Hippocampal formation (tissue), 2 donors: ENCODE data around the gene FGF11.
"Not testable (repeated sequence)": the region's sequence is repeated elsewhere in the genome, so short reads cannot be mapped to it uniquely, and the experiment has no call there.

Experiments
- DNase-seq, 2 donors: peaks; one replicate each; lab custom pipeline; 2025; lab: John Stamatoyannopoulos, UW

The FGF11 gene

DNA sequence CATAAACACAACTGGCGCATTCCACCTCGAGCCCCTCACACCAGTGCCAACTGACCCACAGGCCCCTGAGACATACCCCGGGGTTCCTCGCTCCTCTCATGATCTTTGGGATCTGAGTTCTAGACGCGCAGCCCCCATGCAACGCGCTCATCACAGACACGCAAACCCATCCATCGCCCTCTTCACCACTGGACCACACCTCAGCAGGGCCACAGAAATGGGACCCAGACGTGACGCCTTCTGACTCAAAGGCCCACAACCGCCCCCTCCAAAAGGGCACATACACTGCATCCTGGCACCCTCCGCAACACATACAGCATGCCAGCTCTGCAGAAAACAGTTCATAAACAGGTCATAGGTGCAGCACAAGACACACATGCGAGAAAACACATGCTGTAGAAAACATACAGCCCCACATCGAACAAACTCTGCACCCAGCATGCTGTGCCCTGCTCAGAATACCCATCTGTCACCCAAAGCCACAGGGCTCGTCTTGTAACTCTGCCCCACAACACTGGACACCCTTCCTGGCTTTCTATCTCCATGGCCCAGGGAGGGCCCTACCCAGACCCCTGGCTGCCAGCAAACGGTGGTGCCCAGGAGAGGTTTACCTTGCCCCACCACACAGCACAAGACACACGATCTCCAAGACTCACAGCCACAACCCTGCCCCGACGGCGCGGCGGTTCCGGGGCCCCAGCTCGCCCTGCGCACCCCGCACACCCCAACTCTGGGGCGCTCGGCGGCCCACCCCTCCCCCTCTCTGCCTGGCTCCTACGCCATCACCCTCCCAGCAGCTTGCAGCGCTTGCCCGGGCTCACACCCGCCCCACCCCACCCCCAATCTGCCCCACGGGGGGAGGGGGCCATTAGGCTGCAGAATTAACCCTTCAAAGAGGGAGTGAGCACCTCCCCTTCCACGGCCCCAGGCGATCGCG lies 39.2 kb downstream of the FGF11 start:
- DNase-seq, result peak; percentile 50 to 52

DNA sequence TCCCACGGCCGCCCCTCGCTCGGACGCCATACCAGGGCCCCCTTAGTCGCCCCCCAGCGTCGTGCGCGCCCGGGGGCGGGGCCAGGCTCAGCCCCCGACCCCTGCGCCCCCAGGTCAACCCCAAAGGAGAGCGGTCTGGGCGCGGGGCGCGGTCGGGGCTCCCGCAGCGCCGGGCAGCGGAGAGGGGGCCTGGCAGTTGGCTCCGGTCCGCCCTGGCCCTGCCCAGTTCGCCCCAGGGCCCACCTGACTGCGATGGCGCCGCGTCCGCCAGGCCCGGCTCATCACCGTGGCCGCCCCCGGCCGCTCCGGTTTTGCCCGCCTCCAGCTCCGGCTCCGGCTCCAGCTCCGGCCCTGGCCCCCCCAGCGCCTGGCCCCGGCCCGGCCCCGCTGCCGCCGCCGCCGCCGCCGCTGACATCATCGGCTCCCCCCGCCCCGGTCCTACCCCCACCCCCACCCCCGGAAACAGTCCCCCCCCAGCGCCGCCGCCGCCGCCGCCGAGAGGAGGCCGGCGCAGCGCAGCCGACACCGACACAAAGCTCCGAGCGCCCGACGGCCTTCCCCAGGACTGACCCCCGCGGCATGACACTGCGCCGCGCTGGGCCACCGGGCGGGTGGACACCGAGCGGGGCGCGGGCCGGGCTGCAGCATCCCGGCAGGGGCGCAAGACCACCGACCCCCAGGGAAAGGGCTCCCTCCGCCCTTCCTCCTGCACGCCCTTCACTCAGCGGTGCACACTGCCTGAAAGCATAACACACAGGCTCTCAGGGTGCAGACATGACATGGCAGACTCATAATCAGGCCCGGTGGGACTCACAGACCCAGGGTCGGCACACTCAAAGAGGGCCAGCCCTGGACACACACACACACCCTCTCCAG lies 40.1 kb downstream of the FGF11 start, which contains the start of gene ZBTB4:
ZBTB4 (minus strand) TSS at position 419 of the 876 bp plus-strand sequence. CDS start 12,830 bp downstream, outside the sequence.
- DNase-seq, result peak; percentile 46 to 51

DNA sequence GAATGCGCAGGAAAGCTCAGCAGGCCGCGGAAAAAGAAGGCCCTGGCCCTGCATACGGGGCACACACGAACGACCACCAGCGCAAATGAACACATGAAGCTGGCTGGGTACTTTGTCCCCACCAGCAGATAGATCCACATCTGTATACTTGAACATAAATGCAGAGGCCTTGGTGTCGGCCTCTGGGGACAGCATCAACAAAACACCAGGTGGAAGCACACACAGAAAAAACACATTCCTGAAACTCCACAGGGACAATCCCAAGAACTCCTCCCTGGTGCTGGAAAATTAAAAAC lies 40.7 kb downstream of the FGF11 start:
- DNase-seq, result no peak

DNA sequence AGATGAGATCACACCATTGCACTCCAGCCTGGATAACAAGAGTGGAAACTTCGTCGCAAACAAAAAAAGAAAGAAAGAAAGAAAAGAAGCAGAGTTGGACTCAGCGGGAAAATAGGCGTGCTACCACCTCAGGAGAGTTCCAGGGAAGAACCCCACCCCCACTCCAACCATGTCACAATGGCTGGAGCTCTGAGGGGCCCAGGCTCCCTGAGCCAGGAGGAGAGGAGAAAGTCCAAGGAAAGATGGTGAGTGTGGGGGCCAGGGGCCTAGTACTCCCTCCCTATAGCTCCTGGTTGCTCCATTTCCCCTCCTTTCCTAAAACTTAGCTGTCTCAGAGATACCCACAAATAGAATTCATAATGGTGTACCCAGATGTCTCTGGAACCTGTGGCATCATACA lies 42.0 kb downstream of the FGF11 start, which contains the start of gene SLC35G6:
SLC35G6 (plus strand) TSS at position 172 of the 400 bp plus-strand sequence; CDS start at position 243, 71 bp downstream.
- not testable (repeated sequence) for DNase-seq

DNA sequence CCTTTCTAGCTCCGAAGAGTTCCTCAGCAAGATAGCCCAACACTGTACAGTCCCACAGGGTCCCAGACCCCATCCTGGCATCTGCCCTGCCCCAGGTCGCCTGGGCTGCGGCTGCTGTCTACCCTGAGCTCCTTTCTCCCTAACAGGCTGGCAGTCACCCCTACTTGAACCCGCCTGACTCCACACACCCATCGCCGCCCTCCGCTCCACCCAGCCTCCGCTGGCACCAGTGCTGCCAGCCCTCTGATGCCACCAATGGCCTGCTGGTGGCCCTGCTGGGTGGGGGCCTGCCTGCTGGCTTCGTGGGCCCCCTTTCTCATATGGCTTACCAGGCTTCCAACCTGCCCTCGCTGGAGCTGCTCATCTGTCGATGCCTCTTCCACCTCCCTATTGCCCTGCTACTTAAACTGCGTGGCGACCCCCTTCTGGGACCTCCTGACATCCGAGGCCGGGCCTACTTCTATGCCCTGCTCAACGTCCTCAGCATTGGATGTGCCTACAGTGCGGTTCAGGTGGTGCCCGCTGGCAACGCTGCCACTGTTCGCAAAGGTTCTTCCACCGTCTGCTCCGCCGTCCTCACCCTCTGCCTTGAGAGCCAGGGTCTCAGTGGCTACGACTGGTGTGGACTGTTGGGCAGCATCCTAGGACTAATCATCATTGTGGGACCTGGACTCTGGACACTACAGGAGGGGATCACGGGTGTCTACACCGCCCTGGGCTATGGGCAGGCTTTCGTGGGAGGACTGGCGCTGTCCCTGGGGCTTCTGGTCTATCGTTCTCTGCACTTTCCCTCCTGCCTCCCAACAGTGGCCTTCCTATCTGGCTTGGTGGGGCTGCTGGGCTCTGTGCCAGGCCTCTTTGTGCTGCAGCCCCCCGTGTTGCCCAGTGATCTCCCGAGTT lies 42.8 kb downstream of the FGF11 start:
- DNase-seq, result not testable (repeated sequence)

DNA sequence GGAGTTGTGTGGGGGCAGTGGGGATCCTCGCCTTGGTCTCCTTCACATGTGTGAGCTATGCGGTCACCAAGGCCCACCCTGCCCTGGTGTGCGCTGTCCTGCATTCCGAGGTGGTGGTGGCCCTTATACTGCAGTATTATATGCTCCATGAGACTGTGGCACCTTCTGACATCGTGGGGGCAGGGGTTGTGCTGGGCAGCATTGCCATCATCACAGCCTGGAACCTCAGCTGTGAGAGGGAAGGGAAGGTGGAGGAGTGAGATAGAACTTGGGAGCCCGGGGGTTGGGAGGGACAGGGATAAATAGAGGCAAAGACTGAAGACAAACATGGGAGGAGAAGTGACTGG lies 43.4 kb downstream of the FGF11 start:
- DNase-seq, result not testable (repeated sequence)

DNA sequence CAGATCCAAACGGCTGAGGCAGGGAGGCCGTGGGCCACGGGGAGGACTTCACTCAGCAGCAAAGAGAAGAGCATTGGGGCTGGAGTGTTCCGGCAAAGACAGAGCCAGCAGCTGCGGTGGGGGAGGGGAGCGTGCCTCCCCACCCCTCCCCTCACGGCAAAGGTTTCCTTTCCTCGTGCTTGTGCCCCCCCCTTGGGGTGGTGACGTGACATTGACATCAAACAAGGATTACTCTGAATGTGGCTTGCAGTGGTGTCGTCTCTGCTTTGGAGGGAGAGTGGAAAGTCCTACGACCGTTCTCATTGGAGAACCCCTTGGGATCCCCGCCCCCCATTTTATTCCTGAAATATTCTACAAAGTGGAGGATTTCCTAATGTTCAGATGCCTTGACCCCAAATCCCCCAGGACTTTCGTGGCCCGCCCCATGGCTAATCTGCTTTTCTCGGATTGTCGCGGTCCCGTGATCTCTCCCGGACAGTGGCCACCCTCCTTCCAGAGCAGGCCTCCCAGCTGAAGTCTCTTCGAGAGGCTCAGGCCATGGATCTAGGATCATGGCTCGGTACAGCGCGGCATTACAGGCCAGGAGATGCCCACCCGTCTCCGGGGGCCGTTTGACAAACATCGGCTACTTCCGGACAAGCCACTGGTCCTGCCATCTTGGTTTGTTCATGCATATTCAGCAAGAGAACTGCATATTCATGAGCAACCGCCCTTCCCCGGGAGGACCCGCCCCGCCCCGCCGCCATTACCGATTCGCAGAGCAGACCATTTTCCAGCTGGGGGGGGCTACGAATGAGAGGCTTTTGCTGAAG lies 44.1 kb downstream of the FGF11 start:
- peak; percentile 97 for DNase-seq

DNA sequence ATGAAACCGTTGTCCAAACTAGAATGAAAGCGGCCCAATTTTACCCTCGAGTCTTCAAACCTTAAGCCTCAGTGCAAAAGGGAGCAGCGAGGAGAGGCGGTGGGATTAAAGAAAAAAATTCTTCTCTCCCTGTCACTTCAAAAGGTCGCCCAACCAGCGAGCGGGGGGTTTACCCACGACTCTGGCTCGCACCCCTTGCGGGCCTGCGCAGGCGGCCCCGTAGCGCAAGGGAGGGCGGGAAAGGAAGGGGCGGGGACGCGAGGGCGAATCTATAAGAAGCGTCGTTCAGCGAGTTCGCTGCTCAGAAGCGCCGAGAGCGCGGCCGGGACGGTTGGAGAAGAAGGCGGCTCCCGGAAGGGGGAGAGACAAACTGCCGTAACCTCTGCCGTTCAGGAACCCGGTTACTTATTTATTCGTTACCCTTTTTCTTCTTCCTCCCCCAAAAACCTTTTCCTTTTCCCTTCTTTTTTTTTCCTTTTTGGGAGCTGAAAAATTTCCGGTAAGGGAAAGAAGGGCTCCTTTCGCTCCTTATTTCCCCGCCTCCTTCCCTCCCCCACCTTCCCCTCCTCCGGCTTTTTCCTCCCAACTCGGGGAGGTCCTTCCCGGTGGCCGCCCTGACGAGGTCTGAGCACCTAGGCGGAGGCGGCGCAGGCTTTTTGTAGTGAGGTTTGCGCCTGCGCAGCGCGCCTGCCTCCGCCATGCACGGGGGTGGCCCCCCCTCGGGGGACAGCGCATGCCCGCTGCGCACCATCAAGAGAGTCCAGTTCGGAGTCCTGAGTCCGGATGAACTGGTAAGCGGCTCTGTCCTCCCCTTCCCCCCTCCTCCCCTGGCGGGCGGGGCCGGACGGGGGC lies 45.0 kb downstream of the FGF11 start, which contains the start of gene POLR2A:
POLR2A (plus strand) TSS at position 300 of the 852 bp plus-strand sequence.
- peak; percentile 97 for DNase-seq

DNA sequence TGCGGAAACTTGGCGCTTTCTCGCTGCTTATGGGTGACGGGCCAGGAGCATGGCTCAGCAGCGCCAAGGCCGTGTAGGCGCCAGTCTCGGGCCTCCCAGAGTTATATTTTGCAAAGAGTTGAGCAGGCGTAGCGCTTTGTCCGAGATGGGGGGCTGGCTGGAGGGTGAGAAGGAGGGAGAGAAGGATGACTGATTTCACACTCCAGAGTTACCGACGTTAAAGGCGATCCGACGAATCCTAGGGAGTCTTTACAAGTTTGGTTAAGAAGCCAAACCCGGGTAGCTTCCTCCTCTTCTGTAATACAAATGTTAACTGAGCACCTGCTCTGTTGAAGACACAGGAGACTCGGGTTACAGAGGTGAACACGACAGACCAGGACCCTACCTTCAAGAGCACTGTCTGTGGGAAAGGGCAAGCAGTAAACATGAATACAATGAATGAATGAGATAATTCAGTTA lies 45.6 kb downstream of the FGF11 start:
- DNase-seq, result no peak

DNA sequence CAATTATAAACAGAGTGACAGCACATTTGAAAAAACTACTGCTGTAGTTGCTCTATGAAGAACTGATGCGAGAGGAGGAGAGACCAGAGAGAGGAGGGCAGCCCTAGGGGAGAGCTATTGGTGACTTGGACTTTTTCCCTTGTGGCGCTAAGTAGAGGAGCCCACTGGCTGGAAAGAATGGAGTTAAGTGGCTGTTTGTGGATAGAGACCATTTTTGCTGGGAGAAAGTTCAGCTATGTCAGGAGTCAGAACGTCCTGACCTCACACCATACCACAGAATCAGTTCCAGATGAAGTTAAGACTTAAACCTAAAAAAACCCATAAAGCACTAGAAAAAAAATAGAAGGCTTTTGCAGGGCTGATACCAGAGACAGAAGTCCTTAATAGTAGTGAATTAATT lies 46.9 kb downstream of the FGF11 start:
- DNase-seq, result no peak

DNA sequence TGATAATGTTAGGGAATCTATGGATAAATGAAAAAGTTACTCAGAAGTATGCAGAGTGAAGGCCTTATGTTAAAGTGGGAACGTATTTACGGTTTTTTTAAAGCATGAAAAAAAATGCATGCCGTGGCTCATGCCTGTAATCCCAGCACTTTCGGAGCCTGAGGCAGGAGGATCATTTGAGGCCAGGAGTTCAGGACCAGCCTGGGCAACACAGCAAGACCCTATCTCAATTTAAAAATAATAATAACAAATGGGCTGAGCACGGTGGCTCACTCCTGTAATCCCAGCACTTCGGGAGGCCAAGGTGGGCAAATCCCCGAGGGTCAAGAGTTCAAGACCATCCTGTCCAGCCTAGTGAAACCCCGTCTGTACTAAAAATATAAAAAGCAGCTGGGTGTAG lies 50.8 kb downstream of the FGF11 start:
- no peak for DNase-seq

DNA sequence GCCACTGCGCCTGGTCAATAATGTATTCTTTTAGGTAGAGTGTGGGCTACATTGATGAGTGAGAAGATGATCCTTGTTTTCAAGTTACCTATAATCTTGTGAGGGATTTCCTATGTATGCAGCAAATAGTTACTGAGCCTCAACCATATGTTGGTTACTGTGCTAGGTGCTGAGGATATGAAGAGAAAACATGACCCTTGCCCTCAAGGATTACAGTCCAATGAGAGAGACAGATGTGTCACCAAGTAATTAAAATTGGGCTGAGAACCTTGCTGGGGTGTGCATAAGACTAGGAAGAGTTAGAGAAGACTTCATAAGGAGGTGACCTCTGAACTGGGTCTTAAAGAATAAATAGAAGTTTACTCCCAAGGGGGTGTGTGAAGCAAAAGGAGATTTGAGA lies 52.3 kb downstream of the FGF11 start:
- no peak for DNase-seq

DNA sequence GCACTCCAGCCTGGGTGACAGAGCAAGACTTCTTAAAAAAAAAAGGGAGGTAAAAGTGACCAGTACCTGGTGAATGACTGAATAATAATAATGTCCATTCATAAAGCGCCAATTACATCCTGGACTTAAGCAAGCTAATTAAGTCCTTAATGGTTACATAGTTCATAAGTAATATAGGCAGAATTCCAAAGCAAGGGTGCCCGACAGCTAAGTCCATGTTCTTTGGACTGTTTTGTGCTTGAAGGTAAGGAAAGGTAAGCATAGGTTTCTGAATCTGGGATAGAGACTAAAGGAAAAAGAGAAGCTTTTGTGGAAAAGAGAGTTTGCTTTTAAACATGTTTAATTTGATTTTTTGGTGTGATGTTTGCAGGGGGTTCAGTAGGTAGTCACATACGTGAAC lies 54.6 kb downstream of the FGF11 start:
- no peak for DNase-seq
